B cell (primary cell): ENCODE data around the gene OR5H14.

Source experiments
- EZH2 ChIP-seq: IDR thresholded peaks from 2 replicates; pipeline ENCODE4 v1.6.1; 2012; ENCODE audit warnings: borderline replicate concordance, low read depth, mild to moderate bottlenecking, moderate library complexity, low read length; ENCODE audit not compliant: insufficient read depth, poor library complexity, severe bottlenecking
- TF ChIP-seq, protein P1 (sequence below): fragments of 200-600 bp; IDR thresholded peaks from one replicate; pipeline ENCODE4 v1.8.0; 2022; ENCODE audit warnings: antibody characterized with exemption, mild to moderate bottlenecking

DNA sequence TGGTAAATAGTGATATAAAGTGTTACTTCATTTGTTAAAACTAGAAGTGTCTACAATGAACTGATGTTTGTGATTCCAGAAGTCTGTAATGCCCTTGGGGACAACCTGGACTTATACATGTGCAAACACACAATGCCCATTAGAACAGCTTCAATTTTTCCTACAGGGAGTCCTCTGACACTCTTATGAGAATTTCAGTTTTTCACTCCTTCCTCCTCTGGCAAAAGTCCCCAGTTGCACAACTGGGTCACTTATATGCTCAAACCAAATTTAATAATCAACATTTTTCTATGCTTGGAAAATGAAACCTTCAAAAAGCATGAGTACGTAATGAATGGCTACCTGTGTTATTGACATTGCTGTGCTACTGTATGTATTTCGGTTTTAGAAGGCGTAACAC is 19.1 kb downstream of the OR5H14 start, which contains the start of gene OR5H15:
- TF ChIP-seq, protein P1, sequence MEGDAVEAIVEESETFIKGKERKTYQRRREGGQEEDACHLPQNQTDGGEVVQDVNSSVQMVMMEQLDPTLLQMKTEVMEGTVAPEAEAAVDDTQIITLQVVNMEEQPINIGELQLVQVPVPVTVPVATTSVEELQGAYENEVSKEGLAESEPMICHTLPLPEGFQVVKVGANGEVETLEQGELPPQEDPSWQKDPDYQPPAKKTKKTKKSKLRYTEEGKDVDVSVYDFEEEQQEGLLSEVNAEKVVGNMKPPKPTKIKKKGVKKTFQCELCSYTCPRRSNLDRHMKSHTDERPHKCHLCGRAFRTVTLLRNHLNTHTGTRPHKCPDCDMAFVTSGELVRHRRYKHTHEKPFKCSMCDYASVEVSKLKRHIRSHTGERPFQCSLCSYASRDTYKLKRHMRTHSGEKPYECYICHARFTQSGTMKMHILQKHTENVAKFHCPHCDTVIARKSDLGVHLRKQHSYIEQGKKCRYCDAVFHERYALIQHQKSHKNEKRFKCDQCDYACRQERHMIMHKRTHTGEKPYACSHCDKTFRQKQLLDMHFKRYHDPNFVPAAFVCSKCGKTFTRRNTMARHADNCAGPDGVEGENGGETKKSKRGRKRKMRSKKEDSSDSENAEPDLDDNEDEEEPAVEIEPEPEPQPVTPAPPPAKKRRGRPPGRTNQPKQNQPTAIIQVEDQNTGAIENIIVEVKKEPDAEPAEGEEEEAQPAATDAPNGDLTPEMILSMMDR: no peak
- no peak for TF ChIP-seq EZH2
